MM.1S (cell line): ENCODE results near the gene CLK4.

Source experiments
- CTCF ChIP-seq: fragments of 300-600 bp; sonication (generic); IDR thresholded peaks from 2 replicates; pipeline ENCODE4 v1.5.1; 2016; ENCODE audit warnings: antibody characterized with exemption, low read length, mixed read lengths
- EZH2 ChIP-seq: fragments of 300-600 bp; sonication (generic); optimal IDR thresholded peaks from 2 replicates; pipeline ENCODE3; 2017; ENCODE audit warnings: low read depth, mild to moderate bottlenecking, antibody characterized with exemption, low read length, mixed read lengths
- EZH2phosphoT487 ChIP-seq: fragments of 300-600 bp; sonication (generic); IDR thresholded peaks from 2 replicates; pipeline ENCODE4 v1.6.1; 2018; ENCODE audit warnings: antibody characterized with exemption, low read length

GRCh38 chr5:178674334-178674733 is 47.5 kb upstream of the CLK4 start:
- TF ChIP-seq CTCF (no peak), EZH2phosphoT487 (no peak), EZH2 (no peak)
